ENCODE measurements around the gene PPM1E. TPM values are rescaled to one million over a fixed set of nuclear protein-coding genes. Genes with fewer than 3 reads are reported as not detected.
A peak's percentile ranks its signal among the peaks of the same experiment; 100 is the strongest.

The PPM1E gene
- total RNA-seq, 3 donors from 2014 or later (not counting 1 experiment from before 2014, with no cell fraction given) = not detected

DNA sequence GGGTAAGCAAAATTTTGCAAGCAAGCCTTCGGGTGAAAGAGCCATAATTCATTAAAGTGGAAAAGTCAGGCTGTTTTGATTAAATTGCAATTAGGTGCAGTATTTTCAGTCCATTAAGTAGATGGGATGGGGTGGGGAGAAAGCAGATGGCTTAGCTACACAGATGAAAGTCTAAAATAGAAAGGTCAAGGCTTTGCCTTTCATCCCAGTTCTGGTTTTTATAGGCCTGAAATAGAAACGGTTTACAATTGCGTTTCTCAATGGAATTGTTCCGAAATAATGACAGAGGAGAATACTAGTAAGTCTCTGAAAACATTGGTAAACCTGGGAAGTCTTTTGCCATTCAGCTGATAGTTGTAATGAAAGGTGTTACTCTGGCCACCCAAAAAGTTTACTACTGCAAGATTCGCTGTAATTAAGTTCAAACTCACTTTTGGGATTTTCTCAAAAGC lies 1.5 kb downstream of the PPM1E start:
- Mint-ChIP-seq H3K36me3 (no peaks in the 10 kb centered on the region), H3K27ac (no peak overlapping the region), H3K4me1 (peaks cover 7 to 11% of the 10 kb centered on the region in 2 donors), H3K9me3 (no peaks in the 10 kb centered on the region), H3K27me3 (ENCODE audit: low read depth in 2 of 2) (peaks cover 47 to 61% of the 10 kb centered on the region in 2 donors), H3K4me3 (peak overlapping the region; percentile 94)
- Histone ChIP-seq H3K4me3 (ENCODE audit: low read length) (no peak overlapping the region), H3K27ac (ENCODE audit: low read length) (no peak overlapping the region), H3K27me3 (ENCODE audit: control insufficient read depth, insufficient read depth, low read length) (peaks cover 38% of the 10 kb centered on the region), H3K4me1 (ENCODE audit: control insufficient read depth, insufficient read depth, low read length) (peaks cover 12% of the 10 kb centered on the region), H3K9me3 (ENCODE audit: control insufficient read depth, insufficient read depth, low read length) (no peaks in the 10 kb centered on the region), H3K36me3 (ENCODE audit: control insufficient read depth, insufficient read depth, low read length) (no peaks in the 10 kb centered on the region)
- no peak for TF ChIP-seq CTCF (IDR thresholded peaks at IDR 0.05)
- no peak for DNase-seq
- WGBS (ENCODE audit: insufficient coverage) = 64% methylated on average over 5 of the region's 5 CpGs
- no peak for ATAC-seq
- intact Hi-C loops (cut with micrococcal nuclease) = no loop called here

- no peak overlapping the region for H3K27ac ChIP-seq (ENCODE audit: low read length)
- no peak for ATAC-seq
- TF ChIP-seq CTCF (IDR thresholded peaks at IDR 0.05) = no peak
- Mint-ChIP-seq H3K27me3 (ENCODE audit: low read depth in 2 of 2) (peaks cover 46 to 54% of the 10 kb centered on the region in 2 donors), H3K36me3 (no peaks in the 10 kb centered on the region), H3K4me3 (no peak overlapping the region), H3K27ac (no peak overlapping the region), H3K4me1 (peaks cover 7 to 11% of the 10 kb centered on the region in 2 donors), H3K9me3 (no peaks in the 10 kb centered on the region)
- peaks cover 12% of the 10 kb centered on the region for H3K4me1 ChIP-seq (ENCODE audit: control insufficient read depth, insufficient read depth, low read length)
- no peaks in the 10 kb centered on the region for H3K36me3 ChIP-seq (ENCODE audit: control insufficient read depth, insufficient read depth, low read length)
- WGBS (ENCODE audit: insufficient coverage) = 78% methylated on average over 5 of the region's 8 CpGs
- no peak for DNase-seq
- H3K9me3 ChIP-seq (ENCODE audit: control insufficient read depth, insufficient read depth, low read length) = no peaks in the 10 kb centered on the region
- H3K27me3 ChIP-seq (ENCODE audit: control insufficient read depth, insufficient read depth, low read length) = peaks cover 42% of the 10 kb centered on the region
- H3K4me3 ChIP-seq (ENCODE audit: low read length) = no peak overlapping the region
- intact Hi-C loops (cut with micrococcal nuclease) = no loop called here
Measured at GRCh38 chr17:58758890-58759289, 3.2 kb downstream of the PPM1E start.

GRCh38 chr17:58759522-58759921 lies 3.9 kb downstream of the PPM1E start:
- TF ChIP-seq CTCF (IDR thresholded peaks at IDR 0.05) = no peak
- Mint-ChIP-seq H3K27me3 (ENCODE audit: low read depth in 2 of 2) (peaks cover 44 to 51% of the 10 kb centered on the region in 2 donors), H3K9me3 (no peaks in the 10 kb centered on the region), H3K4me1 (peaks cover 7 to 11% of the 10 kb centered on the region in 2 donors), H3K27ac (no peak overlapping the region), H3K4me3 (no peak overlapping the region), H3K36me3 (no peaks in the 10 kb centered on the region)
- Histone ChIP-seq H3K27ac (ENCODE audit: low read length) (no peak overlapping the region), H3K36me3 (ENCODE audit: control insufficient read depth, insufficient read depth, low read length) (no peaks in the 10 kb centered on the region), H3K4me1 (ENCODE audit: control insufficient read depth, insufficient read depth, low read length) (peaks cover 12% of the 10 kb centered on the region), H3K9me3 (ENCODE audit: control insufficient read depth, insufficient read depth, low read length) (no peaks in the 10 kb centered on the region), H3K4me3 (ENCODE audit: low read length) (no peak overlapping the region), H3K27me3 (ENCODE audit: control insufficient read depth, insufficient read depth, low read length) (peaks cover 42% of the 10 kb centered on the region)
- DNase-seq (no peak), ATAC-seq (no peak)
- intact Hi-C loops (cut with micrococcal nuclease) = no loop called here
- no CpG with 5 or more reads among the region's 2 CpGs for WGBS (ENCODE audit: insufficient coverage)

- WGBS (ENCODE audit: insufficient coverage) = 65% methylated on average over 2 of the region's 2 CpGs
- no peak overlapping the region for H3K27ac ChIP-seq (ENCODE audit: low read length)
- intact Hi-C loops (cut with micrococcal nuclease) = no loop called here
- Mint-ChIP-seq H3K4me3 (no peak overlapping the region), H3K27me3 (ENCODE audit: low read depth in 2 of 2) (peaks cover 37 to 45% of the 10 kb centered on the region in 2 donors), H3K4me1 (peaks cover 7 to 9% of the 10 kb centered on the region in 2 donors), H3K36me3 (no peaks in the 10 kb centered on the region), H3K9me3 (no peaks in the 10 kb centered on the region), H3K27ac (no peak overlapping the region)
- no peaks in the 10 kb centered on the region for H3K36me3 ChIP-seq (ENCODE audit: control insufficient read depth, insufficient read depth, low read length)
- peaks cover 41% of the 10 kb centered on the region for H3K27me3 ChIP-seq (ENCODE audit: control insufficient read depth, insufficient read depth, low read length)
- TF ChIP-seq CTCF (IDR thresholded peaks at IDR 0.05) = no peak
- H3K4me3 ChIP-seq (ENCODE audit: low read length) = no peak overlapping the region
- no peak for ATAC-seq
- no peak for DNase-seq
- H3K9me3 ChIP-seq (ENCODE audit: control insufficient read depth, insufficient read depth, low read length) = no peaks in the 10 kb centered on the region
- peaks cover 12% of the 10 kb centered on the region for H3K4me1 ChIP-seq (ENCODE audit: control insufficient read depth, insufficient read depth, low read length)
Measured at GRCh38 chr17:58760248-58760647, 4.6 kb downstream of the PPM1E start.
